Fibroblast of skin of right quadriceps (primary cell): Measurements from ENCODE around the gene FIS1.
"Not testable (repeated sequence)": the region's sequence is repeated elsewhere in the genome, so short reads cannot be mapped to it uniquely, and the experiment has no call there.

Source experiments
- DNase-seq: peaks from one replicate; pipeline ENCODE4 v3.0.0-alpha.2; 2013

The FIS1 gene

GRCh38 chr7:101201695-101202602, 42.9 kb downstream of the FIS1 start:
- no peak for DNase-seq

- no peak for DNase-seq
Observed at GRCh38 chr7:101200862-101201599, 43.9 kb downstream of the FIS1 start, which contains the start of gene MOGAT3. Gene MOGAT3, minus strand, starts transcription at chr7:101201036. Its CDS starts 182 bp downstream, at chr7:101200854.

GRCh38 chr7:101200504-101200861, 44.4 kb downstream of the FIS1 start:
- no peak for DNase-seq

- DNase-seq = not testable (repeated sequence)
Observed at GRCh38 chr7:101199522-101199921, 45.4 kb downstream of the FIS1 start.

GRCh38 chr7:101198476-101198875, 46.4 kb downstream of the FIS1 start:
- DNase-seq = no peak

GRCh38 chr7:101197991-101198390, 46.9 kb downstream of the FIS1 start:
- no peak for DNase-seq

GRCh38 chr7:101195884-101196283, 49.0 kb downstream of the FIS1 start:
- no peak for DNase-seq
